Liver (tissue), 9 donors: Measurements from ENCODE around the gene GNPTG. TPM values are rescaled to one million over a fixed set of nuclear protein-coding genes. Genes with fewer than 3 reads are reported as not detected.

Source experiments
- DNase-seq: peaks from one replicate; pipeline ENCODE4 v3.0.0-alpha.2; 2017; ENCODE audit warnings: low spot score
- H3K27ac ChIP-seq, 2 donors: one replicate each; pipeline ENCODE4 v1.7.0; 2013; ENCODE audit warnings: inconsistent platforms in 2 of 2, low read length in 2 of 2, control low read depth in 1 of 2, low read depth in 1 of 2, mild to moderate bottlenecking in 1 of 2
- H3K27me3 ChIP-seq, 4 donors: one replicate each; pipeline versions ENCODE4 v1.6.1 to v1.7.0; 2013; ENCODE audit warnings: low read length in 3 of 4, inconsistent platforms in 1 of 4, mild to moderate bottlenecking in 1 of 4, moderate library complexity in 1 of 4; ENCODE audit not compliant: control insufficient read depth in 4 of 4, insufficient read depth in 4 of 4
- H3K36me3 ChIP-seq, 4 donors: one replicate each; pipeline versions ENCODE4 v1.6.1 to v1.7.0; 2013; ENCODE audit warnings: low read length in 3 of 4, mild to moderate bottlenecking in 3 of 4, low read depth in 1 of 4, moderate library complexity in 1 of 4; ENCODE audit not compliant: control insufficient read depth in 4 of 4, insufficient read depth in 3 of 4
- H3K4me1 ChIP-seq, 4 donors: one replicate each; pipeline versions ENCODE4 v1.6.1 to v1.7.0; 2013; ENCODE audit warnings: low read length in 3 of 4, mild to moderate bottlenecking in 3 of 4, moderate library complexity in 1 of 4; ENCODE audit not compliant: control insufficient read depth in 4 of 4, insufficient read depth in 4 of 4
- H3K4me3 ChIP-seq, 3 donors: one replicate each; pipeline versions ENCODE4 v1.6.1 to v1.7.0; 2013; ENCODE audit warnings: low read length in 3 of 3, control low read depth in 1 of 3, low read depth in 1 of 3, mild to moderate bottlenecking in 1 of 3
- H3K9ac ChIP-seq, 2 donors: one replicate each; pipeline ENCODE4 v1.7.0; 2013; ENCODE audit warnings: low read length in 2 of 2, mild to moderate bottlenecking in 2 of 2, moderate library complexity in 2 of 2, control low read depth in 1 of 2, low read depth in 1 of 2
- H3K9me3 ChIP-seq, 4 donors: one replicate each; pipeline versions ENCODE4 v1.6.1 to v1.7.0; 2013; ENCODE audit warnings: low read length in 3 of 4; ENCODE audit not compliant: control insufficient read depth in 4 of 4
- EGR1 ChIP-seq, 2 donors: IDR thresholded peaks; 2 replicates each; pipeline ENCODE4 v1.6.1; 2016 to 2018; ENCODE audit warnings: antibody characterized with exemption in 2 of 2, low read depth in 2 of 2
- FOXA1 ChIP-seq: IDR thresholded peaks from 2 replicates; pipeline ENCODE4 v1.6.1; 2016; ENCODE audit warnings: antibody characterized with exemption
- FOXA2 ChIP-seq: IDR thresholded peaks from 2 replicates; pipeline ENCODE4 v1.6.1; 2016; ENCODE audit warnings: antibody characterized with exemption
- GABPA ChIP-seq, 2 donors: IDR thresholded peaks in 1 of 2; conservative IDR thresholded peaks in 1 of 2; 2 replicates each; pipeline ENCODE4 v1.6.1; 2016; ENCODE audit warnings: antibody characterized with exemption in 2 of 2, mild to moderate bottlenecking in 1 of 2, moderate library complexity in 1 of 2
- HNF4A ChIP-seq, 2 donors: conservative IDR thresholded peaks; 2 replicates each; pipeline ENCODE4 v1.6.1; 2016; ENCODE audit warnings: antibody characterized with exemption in 2 of 2, mild to moderate bottlenecking in 2 of 2
- HNF4G ChIP-seq: IDR thresholded peaks from 2 replicates; pipeline ENCODE4 v1.6.1; 2016; ENCODE audit warnings: antibody characterized with exemption
- JUND ChIP-seq, 2 donors: IDR thresholded peaks; 2 replicates each; pipeline ENCODE4 v1.6.1; 2016; ENCODE audit warnings: antibody characterized with exemption in 2 of 2
- MAX ChIP-seq: IDR thresholded peaks from 2 replicates; pipeline ENCODE4 v1.6.1; 2016; ENCODE audit warnings: antibody characterized with exemption
- NR2F2 ChIP-seq: IDR thresholded peaks from 2 replicates; pipeline ENCODE4 v1.6.1; 2016; ENCODE audit warnings: antibody characterized with exemption
- RAD21 ChIP-seq, 2 donors: IDR thresholded peaks; 2 replicates each; pipeline ENCODE4 v1.6.1; 2016; ENCODE audit warnings: antibody characterized with exemption in 2 of 2, mild to moderate bottlenecking in 2 of 2
- REST ChIP-seq: IDR thresholded peaks from 2 replicates; pipeline ENCODE4 v1.6.1; 2016; ENCODE audit warnings: antibody characterized with exemption, mild to moderate bottlenecking
- RXRA ChIP-seq, 2 donors: IDR thresholded peaks; 2 replicates each; pipeline ENCODE4 v1.6.1; 2017 to 2018; ENCODE audit warnings: antibody characterized with exemption in 2 of 2, mild to moderate bottlenecking in 1 of 2
- SP1 ChIP-seq: IDR thresholded peaks from 2 replicates; pipeline ENCODE4 v1.6.1; 2018; ENCODE audit warnings: antibody characterized with exemption, mild to moderate bottlenecking
- TAF1 ChIP-seq: conservative IDR thresholded peaks from 2 replicates; pipeline ENCODE4 v1.6.1; 2016; ENCODE audit warnings: antibody characterized with exemption, mild to moderate bottlenecking
- YY1 ChIP-seq: IDR thresholded peaks from 2 replicates; pipeline ENCODE4 v1.6.1; 2016; ENCODE audit warnings: antibody characterized with exemption, mild to moderate bottlenecking
- WGBS: extraction: QIAGEN DNeasy Blood & Tissue Kit; methylation state at CpG from one replicate; pipeline ENCODE4 v1.1.7; 2013; 5-methylcytosine and 5-hydroxymethylcytosine counted together
- polyA plus RNA-seq, 2 donors: library from polyadenylated mRNA; stranded (reverse) in 1 of 2; unstranded in 1 of 2; fragments of 200-250 nt in 1 of 2; fragments of >200 nt in 1 of 2; fragmentation: Nextera tagmentation in 1 of 2; extraction: Ambion mirVana in 1 of 2; gene quantifications; one replicate each; pipeline versions ENCODE4 v1.2.1 to v1.2.3, GENCODE V29; 2013 to 2015
- total RNA-seq, 2 donors: library from RNA; depleted of rRNA; stranded (reverse); fragments of >200 nt; gene quantifications; one replicate each; pipeline ENCODE4 v1.2.3, GENCODE V29; 2014
- TF ChIP-seq, protein P1 (sequence below): fragments of 150-350 bp; IDR thresholded peaks from 2 replicates; pipeline ENCODE4 v1.5.1; 2017; ENCODE audit warnings: improper control_type of control experiment, low read depth, low read length; ENCODE audit not compliant: missing input control
- TF ChIP-seq, protein P2 (sequence below): IDR thresholded peaks from 2 replicates; pipeline ENCODE4 v1.6.1; 2016; ENCODE audit warnings: antibody characterized with exemption
- TF ChIP-seq, protein P3 (sequence below): IDR thresholded peaks from 2 replicates; pipeline ENCODE4 v1.6.1; 2016; ENCODE audit warnings: antibody characterized with exemption
- donor health status: healthy.
- donor health status: healthy.
- donor health status: healthy.
- donor health status: healthy.
- donor health status: healthy.

Gene GNPTG
- total and polyA plus RNA-seq, 4 donors = 24.4 to 79.6 (median 41.0) TPM

DNA sequence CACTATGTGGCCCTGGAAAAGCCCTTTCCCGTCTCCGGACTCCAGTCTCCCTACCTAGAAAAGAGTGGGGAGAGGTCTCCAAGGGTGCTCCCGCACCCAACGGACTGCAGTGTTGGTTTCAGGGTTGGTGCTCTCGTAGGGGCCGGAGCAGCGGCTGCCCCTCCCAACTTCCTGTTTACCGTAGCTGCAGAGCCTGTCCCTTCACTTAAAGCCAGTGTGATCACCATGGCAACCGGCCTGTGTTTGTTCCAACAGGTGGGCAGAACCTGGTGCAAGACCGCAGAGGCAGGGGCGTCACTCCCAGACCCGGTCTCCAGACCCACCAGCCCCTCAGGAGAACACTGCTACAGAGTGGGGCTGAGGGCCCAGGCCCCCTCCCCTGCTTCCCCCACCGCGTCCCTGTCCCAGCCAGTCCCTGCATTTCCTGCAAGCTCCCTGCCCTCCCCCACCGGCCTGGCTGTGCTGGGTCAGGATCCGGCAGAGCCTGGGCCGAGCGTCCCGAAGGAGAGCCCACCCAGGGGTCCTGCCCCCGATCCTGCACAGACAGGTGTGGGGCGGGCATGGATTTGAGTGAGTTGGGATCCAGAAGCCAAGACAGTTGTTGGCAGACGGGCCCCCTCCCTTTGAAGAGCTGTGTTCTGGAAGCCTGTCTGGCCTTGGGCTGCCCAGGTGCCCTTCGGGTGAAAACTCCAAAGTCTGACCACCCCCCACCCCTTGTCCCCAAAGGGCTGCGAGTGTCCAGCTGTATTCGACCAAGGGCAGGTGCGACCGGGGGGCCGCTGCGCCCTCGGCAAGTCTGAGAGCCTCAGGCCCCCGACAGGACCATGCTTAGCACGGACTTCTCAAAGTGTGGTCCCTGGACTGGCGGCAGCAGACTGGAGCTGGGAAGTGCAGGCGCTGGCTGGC lies 19.8 kb upstream of the GNPTG start:
- H3K4me1 ChIP-seq = peaks cover 6 to 15% (median 11%) of the 10 kb centered on the region in 4 donors
- DNase-seq = peak; percentile 61
- no peaks in the 10 kb centered on the region for H3K36me3 ChIP-seq
- no peak for TF ChIP-seq FOXA2
- peak in 1 of 2 donors; percentile 50 for TF ChIP-seq HNF4A (conservative IDR thresholded peaks at IDR 0.05)
- TF ChIP-seq YY1 = no peak
- no peak for TF ChIP-seq TAF1
- TF ChIP-seq SP1 = peak; percentile 41
- no peak for TF ChIP-seq NR2F2
- no peak for TF ChIP-seq MAX
- TF ChIP-seq, protein P1, sequence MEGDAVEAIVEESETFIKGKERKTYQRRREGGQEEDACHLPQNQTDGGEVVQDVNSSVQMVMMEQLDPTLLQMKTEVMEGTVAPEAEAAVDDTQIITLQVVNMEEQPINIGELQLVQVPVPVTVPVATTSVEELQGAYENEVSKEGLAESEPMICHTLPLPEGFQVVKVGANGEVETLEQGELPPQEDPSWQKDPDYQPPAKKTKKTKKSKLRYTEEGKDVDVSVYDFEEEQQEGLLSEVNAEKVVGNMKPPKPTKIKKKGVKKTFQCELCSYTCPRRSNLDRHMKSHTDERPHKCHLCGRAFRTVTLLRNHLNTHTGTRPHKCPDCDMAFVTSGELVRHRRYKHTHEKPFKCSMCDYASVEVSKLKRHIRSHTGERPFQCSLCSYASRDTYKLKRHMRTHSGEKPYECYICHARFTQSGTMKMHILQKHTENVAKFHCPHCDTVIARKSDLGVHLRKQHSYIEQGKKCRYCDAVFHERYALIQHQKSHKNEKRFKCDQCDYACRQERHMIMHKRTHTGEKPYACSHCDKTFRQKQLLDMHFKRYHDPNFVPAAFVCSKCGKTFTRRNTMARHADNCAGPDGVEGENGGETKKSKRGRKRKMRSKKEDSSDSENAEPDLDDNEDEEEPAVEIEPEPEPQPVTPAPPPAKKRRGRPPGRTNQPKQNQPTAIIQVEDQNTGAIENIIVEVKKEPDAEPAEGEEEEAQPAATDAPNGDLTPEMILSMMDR = no peak
- 8% methylated on average over 34 of the region's 34 CpGs for WGBS
- peaks cover 0 to 2% (median 0%) of the 10 kb centered on the region in 4 donors for H3K27me3 ChIP-seq
- peaks cover 0 to 3% (median 0%) of the 10 kb centered on the region in 4 donors for H3K9me3 ChIP-seq
- H3K4me3 ChIP-seq = peak overlapping the region in 2 of 3 donors; percentile 10 to 16
- peak overlapping the region; percentile 7 to 25 for H3K27ac ChIP-seq
- H3K9ac ChIP-seq = peak overlapping the region in 1 of 2 donors; percentile 8

GRCh38 chr16:1332618-1333148 lies 19.0 kb upstream of the GNPTG start:
- H3K9ac ChIP-seq = no peak overlapping the region

More at GRCh38 chr16:1332618-1333148, 19.0 kb upstream of the GNPTG start:
- DNase-seq = no peak
- peak overlapping the region in 1 of 3 donors; percentile 49 for H3K4me3 ChIP-seq
- H3K36me3 ChIP-seq = no peaks in the 10 kb centered on the region
- H3K9me3 ChIP-seq = peaks cover 0 to 3% (median 0%) of the 10 kb centered on the region in 4 donors
- TF ChIP-seq HNF4A (conservative IDR thresholded peaks at IDR 0.05) (no peak), FOXA1 (no peak), GABPA (IDR thresholded peaks at IDR 0.05 in 1 of 2, conservative IDR thresholded peaks at IDR 0.05 in 1 of 2) (no peak), MAX (no peak), RAD21 (IDR thresholded peaks at IDR 0.05) (no peak), SP1 (no peak), NR2F2 (no peak), HNF4G (no peak), REST (no peak), JUND (IDR thresholded peaks at IDR 0.05) (no peak), EGR1 (IDR thresholded peaks at IDR 0.05; ENCODE audit: low read depth in 2 of 2) (no peak), YY1 (no peak), RXRA (IDR thresholded peaks at IDR 0.05) (no peak), FOXA2 (no peak), TAF1 (no peak)
- TF ChIP-seq, protein P1 = no peak
- TF ChIP-seq, protein P2, sequence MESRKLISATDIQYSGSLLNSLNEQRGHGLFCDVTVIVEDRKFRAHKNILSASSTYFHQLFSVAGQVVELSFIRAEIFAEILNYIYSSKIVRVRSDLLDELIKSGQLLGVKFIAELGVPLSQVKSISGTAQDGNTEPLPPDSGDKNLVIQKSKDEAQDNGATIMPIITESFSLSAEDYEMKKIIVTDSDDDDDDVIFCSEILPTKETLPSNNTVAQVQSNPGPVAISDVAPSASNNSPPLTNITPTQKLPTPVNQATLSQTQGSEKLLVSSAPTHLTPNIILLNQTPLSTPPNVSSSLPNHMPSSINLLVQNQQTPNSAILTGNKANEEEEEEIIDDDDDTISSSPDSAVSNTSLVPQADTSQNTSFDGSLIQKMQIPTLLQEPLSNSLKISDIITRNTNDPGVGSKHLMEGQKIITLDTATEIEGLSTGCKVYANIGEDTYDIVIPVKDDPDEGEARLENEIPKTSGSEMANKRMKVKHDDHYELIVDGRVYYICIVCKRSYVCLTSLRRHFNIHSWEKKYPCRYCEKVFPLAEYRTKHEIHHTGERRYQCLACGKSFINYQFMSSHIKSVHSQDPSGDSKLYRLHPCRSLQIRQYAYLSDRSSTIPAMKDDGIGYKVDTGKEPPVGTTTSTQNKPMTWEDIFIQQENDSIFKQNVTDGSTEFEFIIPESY = no peak
- TF ChIP-seq, protein P3, sequence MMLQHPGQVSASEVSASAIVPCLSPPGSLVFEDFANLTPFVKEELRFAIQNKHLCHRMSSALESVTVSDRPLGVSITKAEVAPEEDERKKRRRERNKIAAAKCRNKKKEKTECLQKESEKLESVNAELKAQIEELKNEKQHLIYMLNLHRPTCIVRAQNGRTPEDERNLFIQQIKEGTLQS = no peak
- 10% methylated on average over 26 of the region's 26 CpGs for WGBS
- peaks cover 6 to 15% (median 11%) of the 10 kb centered on the region in 4 donors for H3K4me1 ChIP-seq
- H3K27ac ChIP-seq = peak overlapping the region in 1 of 2 donors; percentile 25
- H3K27me3 ChIP-seq = peaks cover 0 to 2% (median 0%) of the 10 kb centered on the region in 4 donors
